Pancreas (tissue), 10 donors: ENCODE data around the gene RPL9. TPM values are rescaled to one million over a fixed set of nuclear protein-coding genes. Genes with fewer than 3 reads are reported as not detected.
A peak's percentile ranks its signal among the peaks of the same experiment; 100 is the strongest.

Experiments used
- ATAC-seq, 4 donors: fragments of 200-7000 bp; cut with Tn5 transposase; one replicate each; pipeline versions ENCODE4 v1.8.0 to v1.9.1; 2020; ENCODE audit warnings: mild to moderate bottlenecking in 4 of 4, moderate library complexity in 4 of 4
- DNase-seq, 6 donors: peaks; one replicate each; pipeline ENCODE4 v3.0.0-alpha.2; 2020
- FAIRE-seq: peaks from 2 replicates; lab custom pipeline; 2012; peaks lifted over from hg19 to GRCh38; lab: Jason Lieb, UNC
- H3K27ac ChIP-seq, 4 donors: fragments of 200-600 bp; sonication (generic); 1 replicate in 3 of 4; 2 replicates in 1 of 4; pipeline versions ENCODE4 v1.5.0 to v1.8.0; 2020
- H3K27me3 ChIP-seq, 4 donors: fragments of 200-600 bp; one replicate each; pipeline ENCODE4 v1.8.0; 2021
- H3K36me3 ChIP-seq, 3 donors: fragments of 200-600 bp; sonication (generic) in 1 of 3; one replicate each; pipeline versions ENCODE4 v1.5.0 to v1.8.0; 2020 to 2021
- H3K4me1 ChIP-seq, 3 donors: fragments of 200-600 bp; one replicate each; pipeline ENCODE4 v1.8.0; 2021
- H3K4me3 ChIP-seq, 4 donors: fragments of 200-600 bp; sonication (generic) in 2 of 4; one replicate each; pipeline versions ENCODE4 v1.5.0 to v1.8.0; 2020 to 2021
- H3K9me3 ChIP-seq, 4 donors: fragments of 200-600 bp; one replicate each; pipeline ENCODE4 v1.8.0; 2021
- CTCF ChIP-seq, 4 donors: fragments of 200-600 bp; sonication (generic) in 3 of 4; IDR thresholded peaks; one replicate each; pipeline versions ENCODE4 v1.5.0 to v1.8.0; 2021; ENCODE audit warnings: antibody characterized with exemption in 4 of 4
- WGBS, 2 donors: extraction: QIAGEN DNeasy Blood & Tissue Kit; methylation state at CpG; one replicate each; pipeline ENCODE4 v1.1.7; 2013; 5-methylcytosine and 5-hydroxymethylcytosine counted together
- intact Hi-C, 3 donors: fragments of 100-400 bp; cut with DNase I; formaldehyde crosslinking; loops; one replicate each; pipeline versions ENCODE4 v1.11.1 to v1.14.2; 2022
- polyA plus RNA-seq, 2 donors: library from polyadenylated mRNA; stranded (reverse); fragments of 200-250 nt; gene quantifications; one replicate each; pipeline ENCODE4 v1.2.3, GENCODE V29; 2013
- total RNA-seq, 6 donors: library from RNA; stranded (reverse); fragmentation: NEBNext Ultra II Directional in 4 of 6; extraction: Animal tissue kit (Norgen Biotek cat#: 25700) in 4 of 6; gene quantifications; one replicate each; pipeline versions ENCODE4 v1.2.1 to v1.2.4, GENCODE V29; 2021 to 2023
- donor health status: healthy with polysubstance abuse.
- donor health status: DM: no; HTN: no; CAD: no; lungs with moderate emphysema.
- donor health status: DM: no; HTN: no; CAD: no.
- donor health status: control.
- donor health status: control.
- donor health status: Bipolar disorder and iron deficiency.
- donor health status: DM: yes; HTN: yes; CAD: no.
- donor health status: DM: no; HTN: no; CAD: no.
- donor health status: DM: no; HTN: no; CAD: no.
- donor health status: DM: yes; HTN: yes; CAD: no.

Gene RPL9
- total and polyA plus RNA-seq, 8 donors = 952 to 2,346 (median 1,219) TPM

- ATAC-seq (no peak), FAIRE-seq (no peak), DNase-seq (no peak)
- Histone ChIP-seq H3K27ac (no peak overlapping the region), H3K27me3 (no peaks in the 10 kb centered on the region), H3K4me3 (no peak overlapping the region), H3K4me1 (no peaks in the 10 kb centered on the region), H3K36me3 (peaks cover 0 to 52% (median 16%) of the 10 kb centered on the region in 3 donors), H3K9me3 (no peaks in the 10 kb centered on the region)
- TF ChIP-seq CTCF (IDR thresholded peaks at IDR 0.05) = no peak
- intact Hi-C loops = no loop called here
Measured at GRCh38 chr4:39498727-39499020, 40.0 kb upstream of the RPL9 start.

GRCh38 chr4:39497909-39498726, 39.4 kb upstream of the RPL9 start:
- no peak for TF ChIP-seq CTCF (IDR thresholded peaks at IDR 0.05)
- Histone ChIP-seq H3K9me3 (no peaks in the 10 kb centered on the region), H3K27ac (no peak overlapping the region), H3K4me1 (no peaks in the 10 kb centered on the region), H3K27me3 (no peaks in the 10 kb centered on the region), H3K36me3 (peaks cover 0 to 46% (median 11%) of the 10 kb centered on the region in 3 donors), H3K4me3 (no peak overlapping the region)
- 86 to 90% methylated on average over 1 of the region's 1 CpG for WGBS, 2 donors
- DNase-seq (no peak), FAIRE-seq (no peak), ATAC-seq (no peak)
- intact Hi-C loops = no loop called here

GRCh38 chr4:39495446-39496213, 36.9 kb upstream of the RPL9 start:
- no peaks in the 10 kb centered on the region for H3K4me1 ChIP-seq
- no peak overlapping the region for H3K4me3 ChIP-seq
- DNase-seq = no peak
- H3K36me3 ChIP-seq = peaks cover 0 to 24% (median 7%) of the 10 kb centered on the region in 3 donors
- 45 to 57% methylated on average over 4 of the region's 4 CpGs for WGBS, 2 donors
- no peak for FAIRE-seq
- no peak for TF ChIP-seq CTCF (IDR thresholded peaks at IDR 0.05)
- no peak overlapping the region for H3K27ac ChIP-seq
- intact Hi-C loops = no loop called here
- ATAC-seq = peak in 3 of 4 donors; percentile 23 to 41 (median 32)
- no peaks in the 10 kb centered on the region for H3K9me3 ChIP-seq
- no peaks in the 10 kb centered on the region for H3K27me3 ChIP-seq

GRCh38 chr4:39494354-39494753, 35.6 kb upstream of the RPL9 start:
- WGBS, 2 donors = 96 to 100% methylated on average over 1 of the region's 1 CpG
- no peak for TF ChIP-seq CTCF (IDR thresholded peaks at IDR 0.05)
- no peaks in the 10 kb centered on the region for H3K27me3 ChIP-seq
- no peak for ATAC-seq
- H3K4me1 ChIP-seq = no peaks in the 10 kb centered on the region
- H3K4me3 ChIP-seq = no peak overlapping the region
- peaks cover 0 to 11% (median 3%) of the 10 kb centered on the region in 3 donors for H3K36me3 ChIP-seq
- no peak overlapping the region for H3K27ac ChIP-seq
- no peak for DNase-seq
- no peaks in the 10 kb centered on the region for H3K9me3 ChIP-seq
- no peak for FAIRE-seq
- intact Hi-C loops = no loop called here

- no peaks in the 10 kb centered on the region for H3K27me3 ChIP-seq
- H3K9me3 ChIP-seq = no peaks in the 10 kb centered on the region
- no peaks in the 10 kb centered on the region for H3K4me1 ChIP-seq
- WGBS, 2 donors = 83 to 86% methylated on average over 2 of the region's 2 CpGs
- H3K4me3 ChIP-seq = no peak overlapping the region
- no peak for ATAC-seq
- no peak for DNase-seq
- intact Hi-C loops = no loop called here
- no peaks in the 10 kb centered on the region for H3K36me3 ChIP-seq
- no peak overlapping the region for H3K27ac ChIP-seq
- no peak for TF ChIP-seq CTCF (IDR thresholded peaks at IDR 0.05)
- FAIRE-seq = no peak
Measured at GRCh38 chr4:39490322-39490721, 31.6 kb upstream of the RPL9 start.
